Peyer's patch (tissue), 4 donors: Measurements from ENCODE around the gene RNF26. TPM values are rescaled to one million over a fixed set of nuclear protein-coding genes. Genes with fewer than 3 reads are reported as not detected.
A peak's percentile ranks its signal among the peaks of the same experiment; 100 is the strongest.

ENCODE experiments used
- DNase-seq, 3 donors: peaks; one replicate each; pipeline ENCODE4 v3.0.0-alpha.2; 2017 to 2019
- H3K27ac ChIP-seq, 4 donors: fragments of 200-600 bp; sonication (generic); one replicate each; pipeline ENCODE4 v1.5.1; 2016 to 2019
- H3K27me3 ChIP-seq, 2 donors: fragments of 200-600 bp; sonication (generic); one replicate each; pipeline ENCODE4 v1.5.1; 2019
- H3K36me3 ChIP-seq, 3 donors: fragments of 200-600 bp; sonication (generic); one replicate each; pipeline ENCODE4 v1.5.1; 2016 to 2019
- H3K4me1 ChIP-seq, 4 donors: fragments of 200-600 bp; sonication (generic); one replicate each; pipeline ENCODE4 v1.5.1; 2016 to 2019
- H3K4me3 ChIP-seq, 4 donors: fragments of 200-600 bp; sonication (generic); 1 replicate in 3 of 4; 2 replicates in 1 of 4; pipeline ENCODE4 v1.5.1; 2016 to 2019; ENCODE audit warnings: mild to moderate bottlenecking in 1 of 4
- H3K9me3 ChIP-seq, 4 donors: fragments of 200-600 bp; sonication (generic); one replicate each; pipeline ENCODE4 v1.5.1; 2016 to 2019; ENCODE audit warnings: mild to moderate bottlenecking in 1 of 4
- CTCF ChIP-seq, 6 experiments: fragments of 450-650 bp in 4 of 6; fragments of 200-600 bp in 2 of 6; sonication (generic) in 1 of 6; IDR thresholded peaks; one replicate each; pipeline ENCODE4 v1.5.1; 2017 to 2019; ENCODE audit warnings: antibody characterized with exemption in 6 of 6, mild to moderate bottlenecking in 3 of 6, moderate library complexity in 1 of 6
- POLR2A ChIP-seq, 2 donors: fragments of 450-650 bp; IDR thresholded peaks; one replicate each; pipeline ENCODE4 v1.5.1; 2017; ENCODE audit warnings: antibody characterized with exemption in 2 of 2, mild to moderate bottlenecking in 2 of 2, moderate library complexity in 2 of 2
- total RNA-seq, 4 donors: library from RNA; depleted of rRNA; stranded (reverse); fragments of >200 nt; gene quantifications; one replicate each; pipeline ENCODE4 v1.1.0, GENCODE V29; 2016

Gene RNF26
- total RNA-seq, 4 donors from 2014 or later = 15.5 to 23.4 (median 16.5) TPM

GRCh38 chr11:119305556-119306372 is 28.6 kb upstream of the RNF26 start:
- H3K9me3 ChIP-seq = no peaks in the 10 kb centered on the region
- H3K27ac ChIP-seq = peak overlapping the region in 2 of 4 donors; percentile 41 to 59
- H3K4me1 ChIP-seq = no peaks in the 10 kb centered on the region
- TF ChIP-seq POLR2A (IDR thresholded peaks at IDR 0.05) = no peak
- no peak for TF ChIP-seq CTCF (IDR thresholded peaks at IDR 0.05)
- no peaks in the 10 kb centered on the region for H3K27me3 ChIP-seq
- H3K36me3 ChIP-seq = peaks cover 0 to 35% (median 0%) of the 10 kb centered on the region in 3 donors
- DNase-seq = no peak
- no peak overlapping the region for H3K4me3 ChIP-seq

GRCh38 chr11:119306373-119306890 is 27.9 kb upstream of the RNF26 start:
- no peak for DNase-seq
- Histone ChIP-seq H3K27me3 (no peaks in the 10 kb centered on the region), H3K9me3 (no peaks in the 10 kb centered on the region), H3K36me3 (peaks cover 0 to 32% (median 0%) of the 10 kb centered on the region in 3 donors), H3K4me3 (no peak overlapping the region), H3K27ac (peak overlapping the region in 2 of 4 donors; percentile 41 to 59), H3K4me1 (no peaks in the 10 kb centered on the region)
- TF ChIP-seq POLR2A (IDR thresholded peaks at IDR 0.05) (no peak), CTCF (IDR thresholded peaks at IDR 0.05) (no peak)

- DNase-seq = no peak
- Histone ChIP-seq H3K4me1 (no peaks in the 10 kb centered on the region), H3K9me3 (no peaks in the 10 kb centered on the region), H3K36me3 (peaks cover 0 to 33% (median 0%) of the 10 kb centered on the region in 3 donors), H3K4me3 (no peak overlapping the region), H3K27me3 (no peaks in the 10 kb centered on the region), H3K27ac (peak overlapping the region in 2 of 4 donors; percentile 11 to 31)
- TF ChIP-seq POLR2A (IDR thresholded peaks at IDR 0.05) = no peak
- TF ChIP-seq CTCF (IDR thresholded peaks at IDR 0.05) = no peak
These were observed 27.1 kb upstream of the RNF26 start for GRCh38 chr11:119307219-119307618.

- no peaks in the 10 kb centered on the region for H3K9me3 ChIP-seq
- DNase-seq = no peak
These were observed 26.4 kb upstream of the RNF26 start for GRCh38 chr11:119307974-119308373.

GRCh38 chr11:119309411-119309810 is 24.9 kb upstream of the RNF26 start:
- no peak overlapping the region for H3K27ac ChIP-seq
- DNase-seq = no peak
- no peaks in the 10 kb centered on the region for H3K27me3 ChIP-seq
- H3K9me3 ChIP-seq = no peaks in the 10 kb centered on the region
- H3K4me3 ChIP-seq = no peak overlapping the region
- TF ChIP-seq CTCF (IDR thresholded peaks at IDR 0.05) (no peak), POLR2A (IDR thresholded peaks at IDR 0.05) (no peak)
- H3K4me1 ChIP-seq = no peaks in the 10 kb centered on the region
- H3K36me3 ChIP-seq = peaks cover 0 to 21% (median 0%) of the 10 kb centered on the region in 3 donors

More at GRCh38 chr11:119307974-119308373, 26.4 kb upstream of the RNF26 start:
- no peaks in the 10 kb centered on the region for H3K27me3 ChIP-seq
- no peak overlapping the region for H3K27ac ChIP-seq
- TF ChIP-seq POLR2A (IDR thresholded peaks at IDR 0.05) = no peak
- TF ChIP-seq CTCF (IDR thresholded peaks at IDR 0.05) = no peak
- H3K36me3 ChIP-seq = peaks cover 0 to 30% (median 0%) of the 10 kb centered on the region in 3 donors
- no peaks in the 10 kb centered on the region for H3K4me1 ChIP-seq
- H3K4me3 ChIP-seq = no peak overlapping the region
